Activated naive CD4-positive, alpha-beta T cell treated with anti-CD3 and anti-CD28 coated beads, Interleukin-2, amount 50 U/mL, for 72 hours (primary cell): Measurements from ENCODE around the gene MIEN1. TPM values are rescaled to one million over a fixed set of nuclear protein-coding genes. Genes with fewer than 3 reads are reported as not detected.
"Not testable (repeated sequence)": the region's sequence is repeated elsewhere in the genome, so short reads cannot be mapped to it uniquely, and the experiment has no call there.

ENCODE experiments used
- ATAC-seq, 2 donors: fragments of 150-1000 bp; cut with Tn5 transposase; 2 replicates each; pipeline ENCODE4 v1.10.0; 2021; ENCODE audit warnings: mild to moderate bottlenecking in 2 of 2, moderate library complexity in 2 of 2
- DNase-seq, 2 donors: peaks; one replicate each; pipeline ENCODE4 v3.0.0; 2021 to 2022; ENCODE audit warnings: low spot score in 2 of 2
- H3K27ac Mint-ChIP-seq, 2 donors: one replicate each; pipeline ENCODE4 v1.8.0; 2022; ENCODE audit warnings: mild to moderate bottlenecking in 2 of 2, mixed read lengths in 2 of 2
- H3K36me3 Mint-ChIP-seq, 2 donors: one replicate each; pipeline ENCODE4 v1.8.0; 2022; ENCODE audit warnings: mixed read lengths in 2 of 2
- H3K9me3 Mint-ChIP-seq, 2 donors: one replicate each; pipeline ENCODE4 v1.8.0; 2022; ENCODE audit warnings: mixed read lengths in 2 of 2
- total RNA-seq, 2 donors: library from RNA; stranded (reverse); gene quantifications; one replicate each; pipeline ENCODE4 v1.2.3, GENCODE V29; 2022

MIEN1 gene
- total RNA-seq, 2 donors from 2014 or later = 32.2 to 41.1 TPM

GRCh38 chr17:39732586-39732985, 2.3 kb upstream of the MIEN1 start:
- no peak for DNase-seq
- peaks cover 5 to 17% of the 10 kb centered on the region in 2 donors for H3K36me3 Mint-ChIP-seq
- no peak for ATAC-seq
- H3K9me3 Mint-ChIP-seq = no peaks in the 10 kb centered on the region
- no peak overlapping the region for H3K27ac Mint-ChIP-seq

DNA sequence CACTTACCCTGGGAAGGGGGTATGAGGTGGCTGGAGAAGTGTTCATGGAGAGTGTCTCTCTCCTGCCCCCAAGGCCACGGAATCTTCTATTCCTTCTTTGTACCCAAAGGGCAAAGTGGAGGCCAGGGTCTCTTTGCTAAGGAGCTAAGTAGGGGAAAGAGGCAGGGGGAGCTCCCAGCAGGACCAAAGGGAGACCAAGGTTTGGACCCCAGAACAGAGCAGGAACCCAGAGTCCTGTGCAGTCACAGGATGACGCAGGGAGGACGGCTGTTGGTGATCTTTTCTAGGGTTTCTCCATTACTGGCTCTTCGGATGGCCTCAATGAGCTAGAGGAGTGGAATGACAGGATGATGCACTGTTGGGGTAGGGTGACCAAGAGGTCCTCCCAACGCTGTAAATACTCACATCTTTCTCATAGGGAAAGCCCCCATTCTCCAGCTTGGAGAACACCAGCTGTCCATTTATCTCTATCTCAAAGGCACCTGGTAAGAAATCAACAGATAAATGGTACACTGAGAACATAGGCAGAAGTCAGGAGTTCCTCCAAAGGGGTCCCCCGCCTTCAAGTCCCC, 966 bp downstream of the MIEN1 start:
- Mint-ChIP-seq H3K9me3 (no peaks in the 10 kb centered on the region), H3K36me3 (peaks cover 5 to 17% of the 10 kb centered on the region in 2 donors), H3K27ac (peak overlapping the region; percentile 92 to 96)
- ATAC-seq = no peak
- no peak for DNase-seq

DNA sequence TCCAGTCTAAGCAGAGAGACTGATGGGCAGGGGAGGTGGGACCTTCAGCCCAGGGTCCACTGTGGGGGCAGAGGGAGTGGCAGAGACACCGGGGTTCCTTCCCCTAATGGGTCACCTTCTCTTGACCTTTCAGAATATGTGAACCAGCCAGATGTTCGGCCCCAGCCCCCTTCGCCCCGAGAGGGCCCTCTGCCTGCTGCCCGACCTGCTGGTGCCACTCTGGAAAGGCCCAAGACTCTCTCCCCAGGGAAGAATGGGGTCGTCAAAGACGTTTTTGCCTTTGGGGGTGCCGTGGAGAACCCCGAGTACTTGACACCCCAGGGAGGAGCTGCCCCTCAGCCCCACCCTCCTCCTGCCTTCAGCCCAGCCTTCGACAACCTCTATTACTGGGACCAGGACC, 2.8 kb downstream of the MIEN1 start:
- Mint-ChIP-seq H3K9me3 (no peaks in the 10 kb centered on the region), H3K36me3 (peaks cover 5 to 17% of the 10 kb centered on the region in 2 donors), H3K27ac (no peak overlapping the region)
- no peak for ATAC-seq
- DNase-seq = no peak

DNA sequence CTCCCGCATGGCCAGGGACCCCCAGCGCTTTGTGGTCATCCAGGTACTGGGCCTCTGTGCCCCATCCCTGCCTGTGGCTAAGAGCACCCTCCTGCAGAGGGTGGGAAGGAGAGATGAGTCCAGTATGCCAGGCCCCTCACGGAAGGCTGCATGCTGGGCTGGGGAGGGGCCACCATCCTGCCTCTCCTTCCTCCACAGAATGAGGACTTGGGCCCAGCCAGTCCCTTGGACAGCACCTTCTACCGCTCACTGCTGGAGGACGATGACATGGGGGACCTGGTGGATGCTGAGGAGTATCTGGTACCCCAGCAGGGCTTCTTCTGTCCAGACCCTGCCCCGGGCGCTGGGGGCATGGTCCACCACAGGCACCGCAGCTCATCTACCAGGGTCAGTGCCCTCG, 3.7 kb downstream of the MIEN1 start:
- H3K36me3 Mint-ChIP-seq = peaks cover 5 to 17% of the 10 kb centered on the region in 2 donors
- H3K9me3 Mint-ChIP-seq = no peaks in the 10 kb centered on the region
- ATAC-seq (no peak), DNase-seq (no peak)
- peak overlapping the region in 1 of 2 donors; percentile 76 for H3K27ac Mint-ChIP-seq

DNA sequence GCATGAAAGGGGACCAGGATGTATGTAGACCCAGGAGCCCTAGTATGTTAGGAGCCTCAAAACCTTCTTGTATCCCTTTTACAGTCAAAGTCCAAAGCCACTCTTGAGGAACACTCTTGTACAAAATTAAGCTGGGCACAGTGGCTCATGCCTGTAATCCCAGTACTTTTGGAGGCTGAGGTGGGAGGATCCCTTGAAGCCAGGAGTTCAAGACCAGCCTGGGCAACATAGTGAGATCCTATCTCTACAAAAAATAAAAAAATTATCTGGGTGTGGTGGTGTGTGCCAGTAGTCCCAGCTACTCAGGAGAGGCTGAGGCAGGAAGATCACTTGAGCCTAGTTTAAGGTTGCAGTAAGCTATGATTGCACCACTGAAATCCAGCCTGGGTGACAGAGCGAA, 4.4 kb downstream of the MIEN1 start:
- not testable (repeated sequence) for ATAC-seq, DNase-seq, H3K9me3 Mint-ChIP-seq
- Mint-ChIP-seq H3K27ac (peak overlapping the region in 1 of 2 donors; percentile 76), H3K36me3 (peaks cover 5 to 17% of the 10 kb centered on the region in 2 donors)

DNA sequence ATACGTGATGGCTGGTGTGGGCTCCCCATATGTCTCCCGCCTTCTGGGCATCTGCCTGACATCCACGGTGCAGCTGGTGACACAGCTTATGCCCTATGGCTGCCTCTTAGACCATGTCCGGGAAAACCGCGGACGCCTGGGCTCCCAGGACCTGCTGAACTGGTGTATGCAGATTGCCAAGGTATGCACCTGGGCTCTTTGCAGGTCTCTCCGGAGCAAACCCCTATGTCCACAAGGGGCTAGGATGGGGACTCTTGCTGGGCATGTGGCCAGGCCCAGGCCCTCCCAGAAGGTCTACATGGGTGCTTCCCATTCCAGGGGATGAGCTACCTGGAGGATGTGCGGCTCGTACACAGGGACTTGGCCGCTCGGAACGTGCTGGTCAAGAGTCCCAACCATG, 5.6 kb downstream of the MIEN1 start:
- Mint-ChIP-seq H3K27ac (no peak overlapping the region), H3K9me3 (no peaks in the 10 kb centered on the region), H3K36me3 (peaks cover 2 to 13% of the 10 kb centered on the region in 2 donors)
- DNase-seq (no peak), ATAC-seq (no peak)

DNA sequence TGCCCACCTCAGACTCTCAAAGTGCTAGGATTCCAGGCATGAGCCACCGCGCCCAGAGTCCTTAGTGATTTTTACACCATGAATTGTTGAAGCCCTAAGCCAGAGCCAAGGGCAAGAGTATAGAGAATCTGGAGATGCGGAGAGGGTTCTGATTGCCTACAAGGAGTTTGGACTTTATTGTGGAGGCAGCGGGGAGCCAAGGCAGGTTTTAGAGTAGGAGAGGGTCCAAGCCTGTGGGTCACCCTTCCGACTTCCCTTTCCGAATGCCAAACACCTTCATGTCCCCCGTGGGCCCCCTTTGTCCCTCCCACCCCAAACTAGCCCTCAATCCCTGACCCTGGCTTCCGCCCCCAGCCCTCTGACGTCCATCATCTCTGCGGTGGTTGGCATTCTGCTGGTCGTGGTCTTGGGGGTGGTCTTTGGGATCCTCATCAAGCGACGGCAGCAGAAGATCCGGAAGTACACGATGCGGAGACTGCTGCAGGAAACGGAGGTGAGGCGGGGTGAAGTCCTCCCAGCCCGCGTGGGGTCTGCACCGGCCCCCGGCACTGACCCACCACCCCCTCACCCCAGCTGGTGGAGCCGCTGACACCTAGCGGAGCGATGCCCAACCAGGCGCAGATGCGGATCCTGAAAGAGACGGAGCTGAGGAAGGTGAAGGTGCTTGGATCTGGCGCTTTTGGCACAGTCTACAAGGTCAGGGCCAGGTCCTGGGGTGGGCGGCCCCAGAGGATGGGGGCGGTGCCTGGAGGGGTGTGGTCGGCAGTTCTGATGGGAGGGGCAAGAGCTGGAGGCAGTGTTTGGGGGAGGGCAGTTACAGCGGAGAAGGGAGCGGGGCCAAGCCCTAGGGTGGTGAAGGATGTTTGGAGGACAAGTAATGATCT, 7.1 kb downstream of the MIEN1 start:
- H3K27ac Mint-ChIP-seq = no peak overlapping the region
- no peaks in the 10 kb centered on the region for H3K36me3 Mint-ChIP-seq
- no peaks in the 10 kb centered on the region for H3K9me3 Mint-ChIP-seq
- no peak for DNase-seq
- ATAC-seq = peak; percentile 28 to 51

- no peak for DNase-seq
- Mint-ChIP-seq H3K9me3 (no peaks in the 10 kb centered on the region), H3K36me3 (no peaks in the 10 kb centered on the region), H3K27ac (no peak overlapping the region)
- no peak for ATAC-seq
Observed at GRCh38 chr17:39722104-39722503, 8.2 kb downstream of the MIEN1 start.

- no peaks in the 10 kb centered on the region for H3K36me3 Mint-ChIP-seq
- no peak overlapping the region for H3K27ac Mint-ChIP-seq
- ATAC-seq (no peak), DNase-seq (no peak)
- H3K9me3 Mint-ChIP-seq = no peaks in the 10 kb centered on the region
Observed at GRCh38 chr17:39719563-39720355, 10.6 kb downstream of the MIEN1 start.

DNA sequence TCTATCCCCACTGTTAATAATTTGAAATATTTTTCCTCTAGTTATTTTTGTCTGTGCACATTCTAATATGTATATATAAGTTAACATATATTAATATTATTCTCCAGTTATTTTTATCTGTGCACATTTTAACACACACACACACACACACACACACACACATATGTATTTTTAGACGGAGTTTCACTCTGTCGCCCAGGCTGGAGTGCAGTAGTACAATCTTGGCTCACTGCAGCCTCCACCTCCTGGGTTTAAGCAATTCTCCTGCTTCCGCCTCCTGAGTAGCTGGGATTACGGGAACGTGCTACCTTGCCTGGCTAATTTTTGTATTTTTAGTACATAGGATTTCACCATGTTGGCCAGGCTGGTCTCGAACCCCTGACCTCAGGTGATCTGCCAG, 12.7 kb downstream of the MIEN1 start:
- Mint-ChIP-seq H3K36me3 (no peaks in the 10 kb centered on the region), H3K9me3 (no peaks in the 10 kb centered on the region), H3K27ac (no peak overlapping the region)
- DNase-seq = no peak
- no peak for ATAC-seq

DNA sequence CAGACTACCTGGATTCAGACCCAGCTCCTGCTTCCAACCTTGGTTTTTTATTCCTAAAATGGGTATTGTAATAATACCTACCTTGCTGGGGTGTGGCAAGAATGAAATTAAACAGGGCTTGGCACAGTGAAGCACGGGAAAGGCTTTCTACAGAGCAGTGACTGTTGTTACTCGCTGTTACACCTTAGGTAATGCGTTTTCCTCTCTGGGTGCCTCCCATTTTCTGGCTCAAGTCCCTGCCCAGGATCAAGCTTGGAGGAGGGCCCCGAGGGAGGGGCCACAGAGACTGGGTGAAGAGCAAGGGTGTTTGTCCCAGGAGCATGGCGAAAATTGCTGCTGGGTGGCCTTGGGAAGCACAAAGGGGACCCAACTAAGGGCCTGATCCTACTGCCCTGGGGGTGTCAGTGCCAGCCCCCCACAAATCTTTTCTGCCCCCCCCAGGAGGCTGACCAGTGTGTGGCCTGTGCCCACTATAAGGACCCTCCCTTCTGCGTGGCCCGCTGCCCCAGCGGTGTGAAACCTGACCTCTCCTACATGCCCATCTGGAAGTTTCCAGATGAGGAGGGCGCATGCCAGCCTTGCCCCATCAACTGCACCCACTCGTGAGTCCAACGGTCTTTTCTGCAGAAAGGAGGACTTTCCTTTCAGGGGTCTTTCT, 13.3 kb downstream of the MIEN1 start:
- Mint-ChIP-seq H3K27ac (no peak overlapping the region), H3K36me3 (no peaks in the 10 kb centered on the region), H3K9me3 (no peaks in the 10 kb centered on the region)
- ATAC-seq (no peak), DNase-seq (no peak)

DNA sequence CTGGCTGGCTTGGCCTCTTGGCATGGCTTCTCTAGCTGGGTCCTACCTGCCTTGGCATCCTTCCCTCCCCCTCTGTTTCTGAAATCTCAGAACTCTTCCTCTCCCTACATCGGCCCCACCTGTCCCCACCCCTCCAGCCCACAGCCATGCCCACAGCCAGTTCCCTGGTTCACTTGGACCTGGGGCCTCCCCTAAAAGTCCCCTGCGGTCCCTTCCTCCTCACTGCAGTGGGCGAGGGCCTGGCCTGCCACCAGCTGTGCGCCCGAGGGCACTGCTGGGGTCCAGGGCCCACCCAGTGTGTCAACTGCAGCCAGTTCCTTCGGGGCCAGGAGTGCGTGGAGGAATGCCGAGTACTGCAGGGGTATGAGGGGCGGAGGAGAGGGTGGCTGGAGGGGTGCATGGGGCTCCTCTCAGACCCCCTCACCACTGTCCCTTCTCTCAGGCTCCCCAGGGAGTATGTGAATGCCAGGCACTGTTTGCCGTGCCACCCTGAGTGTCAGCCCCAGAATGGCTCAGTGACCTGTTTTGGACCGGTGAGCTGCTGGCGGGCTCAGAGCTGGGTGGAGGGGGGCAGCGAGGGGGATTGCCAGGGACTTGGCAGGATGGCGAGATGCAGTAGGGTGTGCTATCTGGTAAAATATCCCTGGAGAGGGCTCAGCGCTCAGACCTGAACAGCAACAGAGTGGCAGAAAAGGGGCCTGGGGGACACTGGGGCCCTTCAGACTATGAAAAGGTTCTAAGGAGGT, 14.1 kb downstream of the MIEN1 start:
- Mint-ChIP-seq H3K27ac (no peak overlapping the region), H3K9me3 (no peaks in the 10 kb centered on the region)

DNA sequence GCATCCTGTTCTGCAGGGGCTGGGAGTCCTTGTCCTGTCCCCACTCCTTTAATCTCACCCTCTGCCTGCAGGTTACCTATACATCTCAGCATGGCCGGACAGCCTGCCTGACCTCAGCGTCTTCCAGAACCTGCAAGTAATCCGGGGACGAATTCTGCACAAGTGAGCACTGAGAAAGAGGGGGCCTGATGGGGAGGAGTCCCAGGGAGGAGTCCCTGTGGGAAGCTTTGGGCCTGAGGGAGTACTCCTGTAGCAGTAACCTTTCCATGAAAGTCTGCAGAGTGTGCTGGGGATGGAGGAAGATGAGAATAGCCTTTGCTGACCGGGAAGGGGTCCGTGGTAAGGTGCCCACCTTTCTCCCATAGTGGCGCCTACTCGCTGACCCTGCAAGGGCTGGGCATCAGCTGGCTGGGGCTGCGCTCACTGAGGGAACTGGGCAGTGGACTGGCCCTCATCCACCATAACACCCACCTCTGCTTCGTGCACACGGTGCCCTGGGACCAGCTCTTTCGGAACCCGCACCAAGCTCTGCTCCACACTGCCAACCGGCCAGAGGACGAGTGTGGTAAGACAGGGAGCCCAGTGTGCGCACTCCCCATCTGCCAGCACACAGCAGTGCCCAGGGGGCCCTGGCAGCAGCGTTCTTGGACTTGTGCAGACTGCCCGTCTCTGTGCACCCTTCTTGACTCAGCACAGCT, 14.8 kb downstream of the MIEN1 start:
- ATAC-seq (no peak), DNase-seq (no peak)
- no peaks in the 10 kb centered on the region for H3K36me3 Mint-ChIP-seq
- H3K27ac Mint-ChIP-seq = no peak overlapping the region
- H3K9me3 Mint-ChIP-seq = no peaks in the 10 kb centered on the region

More for the DNA sequence above, 14.1 kb downstream of the MIEN1 start:
- DNase-seq (no peak), ATAC-seq (no peak)
- no peaks in the 10 kb centered on the region for H3K36me3 Mint-ChIP-seq

DNA sequence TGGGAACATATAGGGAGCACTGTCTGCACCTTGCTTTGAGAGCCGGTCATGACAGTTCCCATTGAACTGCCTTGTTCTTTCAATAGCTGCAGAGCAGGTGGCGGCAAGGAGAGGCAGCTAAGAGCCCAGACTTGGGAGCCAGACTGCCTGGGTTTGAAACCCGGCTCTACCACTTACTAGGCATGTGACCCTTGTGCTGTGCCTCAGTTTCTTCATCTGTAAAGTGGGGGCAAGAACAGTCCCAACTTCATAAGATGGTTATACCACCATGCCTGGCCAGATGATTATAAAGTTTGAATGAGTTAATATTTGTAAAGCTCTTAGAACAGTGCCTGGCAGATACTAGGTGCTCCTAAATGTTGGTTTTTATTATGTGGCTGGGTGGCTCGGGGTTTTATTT, 16.1 kb downstream of the MIEN1 start:
- no peaks in the 10 kb centered on the region for H3K36me3 Mint-ChIP-seq

GRCh38 chr17:39711851-39712250, 18.5 kb downstream of the MIEN1 start:
- DNase-seq = no peak
- Mint-ChIP-seq H3K27ac (no peak overlapping the region), H3K9me3 (no peaks in the 10 kb centered on the region), H3K36me3 (no peaks in the 10 kb centered on the region)
- no peak for ATAC-seq

More for the DNA sequence above, 16.1 kb downstream of the MIEN1 start:
- Mint-ChIP-seq H3K9me3 (no peaks in the 10 kb centered on the region), H3K27ac (no peak overlapping the region)
- ATAC-seq (no peak), DNase-seq (no peak)

DNA sequence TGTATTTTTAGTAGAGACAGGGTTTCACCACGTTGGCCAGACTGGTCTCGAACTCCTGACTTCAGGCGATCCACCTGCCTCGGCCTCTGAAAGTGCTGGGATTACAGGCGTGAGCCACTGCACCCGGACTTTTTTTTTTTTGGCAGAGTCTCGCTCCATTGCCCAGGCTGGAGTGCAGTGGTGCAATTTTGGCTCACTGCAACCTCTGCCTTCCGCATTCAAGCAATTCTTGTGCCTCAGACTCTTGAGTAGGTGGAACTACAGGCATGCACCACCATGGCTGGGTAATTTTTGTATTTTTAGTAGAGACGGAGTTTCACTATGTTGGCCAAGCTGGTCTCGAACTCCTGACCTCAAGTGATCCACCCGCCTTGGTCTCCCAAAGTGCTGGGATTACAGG, 19.3 kb downstream of the MIEN1 start:
- not testable (repeated sequence) for H3K9me3 Mint-ChIP-seq, H3K36me3 Mint-ChIP-seq, H3K27ac Mint-ChIP-seq, DNase-seq, ATAC-seq
